Type B pancreatic cell (in vitro differentiated cells): Measurements from ENCODE around the gene PRAF2. TPM values are rescaled to one million over a fixed set of nuclear protein-coding genes. Genes with fewer than 3 reads are reported as not detected.
A peak's percentile ranks its signal among the peaks of the same experiment; 100 is the strongest.

Experiments
- DNase-seq: peaks from one replicate; pipeline ENCODE4 v3.0.0; 2021; ENCODE audit warnings: mixed read lengths; ENCODE audit not compliant: unreplicated experiment; ENCODE audit errors: extremely low spot score
- H3K27ac Mint-ChIP-seq: 2 replicates; pipeline ENCODE4 v1.8.0; 2021; ENCODE audit warnings: mild to moderate bottlenecking, mixed read lengths
- H3K27me3 Mint-ChIP-seq: 2 replicates; pipeline ENCODE4 v1.8.0; 2021; ENCODE audit warnings: mixed read lengths
- H3K36me3 Mint-ChIP-seq: 2 replicates; pipeline ENCODE4 v1.8.0; 2021; ENCODE audit warnings: mixed read lengths
- H3K4me1 Mint-ChIP-seq: one replicate; pipeline ENCODE4 v1.8.0; 2021; ENCODE audit warnings: mixed read lengths; ENCODE audit not compliant: unreplicated experiment
- H3K4me3 Mint-ChIP-seq: 2 replicates; pipeline ENCODE4 v1.8.0; 2021; ENCODE audit warnings: mild to moderate bottlenecking, mixed read lengths
- H3K9me3 Mint-ChIP-seq: 2 replicates; pipeline ENCODE4 v1.8.0; 2021; ENCODE audit warnings: mixed read lengths
- total RNA-seq: library from RNA; stranded (reverse); gene quantifications from 2 replicates; pipeline ENCODE4 v1.2.1, GENCODE V29; 2021; ENCODE audit warnings: low replicate concordance
- TF ChIP-seq, protein P1 (sequence below): fragments of 200-600 bp; sonication (generic); conservative IDR thresholded peaks from 2 replicates; pipeline ENCODE4 v1.5.0; 2021; ENCODE audit warnings: antibody characterized with exemption, mild to moderate bottlenecking

The PRAF2 gene
- total RNA-seq, 1 donor from 2014 or later: 29.7 TPM

GRCh38 chrX:49054073-49054762 lies 19.6 kb downstream of the PRAF2 start:
- no peak for DNase-seq
- H3K27me3 Mint-ChIP-seq: no peaks in the 10 kb centered on the region
- H3K4me1 Mint-ChIP-seq: peaks cover 16% of the 10 kb centered on the region
- peaks cover 6% of the 10 kb centered on the region for H3K36me3 Mint-ChIP-seq
- peak overlapping the region; percentile 91 for H3K4me3 Mint-ChIP-seq
- H3K27ac Mint-ChIP-seq: peak overlapping the region; percentile 83
- TF ChIP-seq, protein P1, sequence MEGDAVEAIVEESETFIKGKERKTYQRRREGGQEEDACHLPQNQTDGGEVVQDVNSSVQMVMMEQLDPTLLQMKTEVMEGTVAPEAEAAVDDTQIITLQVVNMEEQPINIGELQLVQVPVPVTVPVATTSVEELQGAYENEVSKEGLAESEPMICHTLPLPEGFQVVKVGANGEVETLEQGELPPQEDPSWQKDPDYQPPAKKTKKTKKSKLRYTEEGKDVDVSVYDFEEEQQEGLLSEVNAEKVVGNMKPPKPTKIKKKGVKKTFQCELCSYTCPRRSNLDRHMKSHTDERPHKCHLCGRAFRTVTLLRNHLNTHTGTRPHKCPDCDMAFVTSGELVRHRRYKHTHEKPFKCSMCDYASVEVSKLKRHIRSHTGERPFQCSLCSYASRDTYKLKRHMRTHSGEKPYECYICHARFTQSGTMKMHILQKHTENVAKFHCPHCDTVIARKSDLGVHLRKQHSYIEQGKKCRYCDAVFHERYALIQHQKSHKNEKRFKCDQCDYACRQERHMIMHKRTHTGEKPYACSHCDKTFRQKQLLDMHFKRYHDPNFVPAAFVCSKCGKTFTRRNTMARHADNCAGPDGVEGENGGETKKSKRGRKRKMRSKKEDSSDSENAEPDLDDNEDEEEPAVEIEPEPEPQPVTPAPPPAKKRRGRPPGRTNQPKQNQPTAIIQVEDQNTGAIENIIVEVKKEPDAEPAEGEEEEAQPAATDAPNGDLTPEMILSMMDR: no peak
- H3K9me3 Mint-ChIP-seq: peaks cover 6% of the 10 kb centered on the region

DNA sequence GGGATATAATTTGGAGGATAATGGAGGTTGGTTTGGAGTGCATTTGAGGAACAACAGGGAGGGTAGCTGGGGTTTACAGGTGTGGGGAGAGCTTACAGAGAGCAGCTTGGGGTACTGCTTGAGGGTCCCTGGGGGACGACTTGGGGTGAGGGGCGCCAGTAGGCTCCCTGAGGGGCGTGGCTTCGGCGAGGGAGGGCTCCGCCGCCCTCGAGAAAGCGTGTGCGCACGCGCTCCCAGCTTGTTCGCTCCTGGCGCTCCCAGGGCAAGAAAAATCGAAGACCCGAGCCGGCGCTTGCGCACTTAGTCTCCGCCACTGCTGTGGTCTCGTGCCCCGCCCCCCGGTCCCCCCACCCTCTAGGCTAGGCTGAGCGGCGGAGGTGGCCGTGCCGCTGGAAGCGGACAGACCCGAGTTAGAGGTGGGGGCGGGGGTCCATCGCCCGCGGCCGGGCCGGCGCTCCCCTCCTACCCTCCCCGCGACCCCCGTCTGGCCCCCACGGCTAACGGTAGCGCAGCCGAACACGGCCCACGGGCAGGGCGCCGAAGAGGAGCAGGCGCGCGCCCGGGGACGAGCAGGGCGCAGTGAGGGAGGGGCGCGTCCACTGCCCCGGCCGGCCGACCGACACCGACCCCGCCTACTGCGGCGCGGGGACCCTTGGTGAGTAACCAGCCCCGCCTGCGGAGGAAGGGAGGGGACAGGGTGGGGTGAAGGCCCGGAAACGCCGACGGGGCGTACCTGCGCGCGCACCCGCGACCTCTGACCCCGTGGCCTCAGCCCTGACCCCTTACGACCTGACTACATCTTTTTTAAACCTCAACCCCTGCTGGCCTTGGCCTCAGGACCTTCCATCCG lies 20.4 kb downstream of the PRAF2 start:
- Mint-ChIP-seq H3K4me3 (peak overlapping the region; percentile 91), H3K36me3 (peaks cover 6% of the 10 kb centered on the region), H3K4me1 (peaks cover 16% of the 10 kb centered on the region), H3K27me3 (no peaks in the 10 kb centered on the region), H3K9me3 (peaks cover 6% of the 10 kb centered on the region), H3K27ac (peak overlapping the region; percentile 83)
- peak; percentile 78 for DNase-seq
- TF ChIP-seq, protein P1: no peak

DNA sequence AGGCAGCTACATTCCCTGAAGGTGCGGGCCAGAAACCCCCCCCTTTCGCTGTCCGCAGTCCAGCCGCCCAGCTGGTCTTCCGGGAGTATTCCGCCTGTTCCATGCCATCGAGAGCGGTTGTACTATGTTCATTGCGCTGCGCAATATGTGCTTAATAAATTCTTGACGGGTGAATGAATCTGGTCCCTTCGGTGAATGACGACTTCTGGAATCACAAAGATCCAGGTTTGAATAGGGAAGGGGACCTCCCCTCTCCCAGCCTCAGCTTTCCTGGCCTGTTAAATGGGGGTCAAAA lies 29.9 kb downstream of the PRAF2 start:
- no peaks in the 10 kb centered on the region for H3K9me3 Mint-ChIP-seq
- H3K27ac Mint-ChIP-seq: peak overlapping the region; percentile 99
- H3K4me3 Mint-ChIP-seq: peak overlapping the region; percentile 88
- peaks cover 13% of the 10 kb centered on the region for H3K4me1 Mint-ChIP-seq
- no peaks in the 10 kb centered on the region for H3K27me3 Mint-ChIP-seq
- peaks cover 3% of the 10 kb centered on the region for H3K36me3 Mint-ChIP-seq
- no peak for DNase-seq
- TF ChIP-seq, protein P1: no peak

- peak; percentile 94 for DNase-seq
- H3K36me3 Mint-ChIP-seq: peaks cover 7% of the 10 kb centered on the region
- H3K27me3 Mint-ChIP-seq: no peaks in the 10 kb centered on the region
- TF ChIP-seq, protein P1: peak; percentile 75
- H3K4me1 Mint-ChIP-seq: peaks cover 17% of the 10 kb centered on the region
- H3K27ac Mint-ChIP-seq: peak within 1 kb of the TSS; percentile 99
- H3K9me3 Mint-ChIP-seq: no peaks in the 10 kb centered on the region
- peak within 1 kb of the TSS; percentile 93 for H3K4me3 Mint-ChIP-seq
Measured at GRCh38 chrX:49043220-49043986, 30.4 kb downstream of the PRAF2 start, which contains the start of gene TFE3. Gene TFE3, minus strand, starts transcription at chrX:49043357. Its CDS starts 131 bp downstream, at chrX:49043226.

GRCh38 chrX:49042581-49043219 lies 31.1 kb downstream of the PRAF2 start:
- Mint-ChIP-seq H3K9me3 (no peaks in the 10 kb centered on the region), H3K4me3 (peak overlapping the region; percentile 93), H3K27me3 (no peaks in the 10 kb centered on the region), H3K27ac (peak overlapping the region; percentile 99), H3K36me3 (peaks cover 11% of the 10 kb centered on the region), H3K4me1 (peaks cover 17% of the 10 kb centered on the region)
- TF ChIP-seq, protein P1: no peak
- DNase-seq: no peak
